GM13977 (cell line): Measurements from ENCODE around the gene MLLT3.

Source experiments
- DNase-seq: peaks from one replicate; pipeline ENCODE4 v3.0.0; 2012; ENCODE audit warnings: low spot score
- CTCF ChIP-seq: IDR thresholded peaks from 2 replicates; pipeline ENCODE4 v1.5.1; 2012; ENCODE audit warnings: mild to moderate bottlenecking, control low read depth; ENCODE audit not compliant: insufficient read depth; ENCODE audit errors: extremely low read depth, missing control alignments
- in situ Hi-C: fragments of 300-500 bp; cut with MboI; formaldehyde crosslinking; loops from one replicate; pipeline ENCODE4 v1.12.0; 2022; ENCODE audit warnings: low sequenced_read_pairs, low pct_unique_long_range_greater_than_20kb, mixed read lengths, inconsistent platforms; ENCODE audit not compliant: unreplicated experiment

MLLT3 gene

GRCh38 chr9:20603524-20604268, 18.6 kb downstream of the MLLT3 start:
- in situ Hi-C loops = no loop called here
- no peak for TF ChIP-seq CTCF
- no peak for DNase-seq

- in situ Hi-C loops = no loop called here
- DNase-seq = no peak
- no peak for TF ChIP-seq CTCF
Observed at GRCh38 chr9:20601292-20601691, 21.0 kb downstream of the MLLT3 start.

GRCh38 chr9:20599195-20599594, 23.1 kb downstream of the MLLT3 start:
- in situ Hi-C loops = no loop called here
- no peak for TF ChIP-seq CTCF
- DNase-seq = no peak

- TF ChIP-seq CTCF = no peak
- in situ Hi-C loops = no loop called here
- DNase-seq = no peak
Observed at GRCh38 chr9:20598367-20598766, 23.9 kb downstream of the MLLT3 start.

- DNase-seq = no peak
Observed at GRCh38 chr9:20597862-20598261, 24.4 kb downstream of the MLLT3 start.

GRCh38 chr9:20594608-20595007, 27.7 kb downstream of the MLLT3 start:
- DNase-seq = no peak
- TF ChIP-seq CTCF = no peak
- in situ Hi-C loops = no loop called here

More at GRCh38 chr9:20597862-20598261, 24.4 kb downstream of the MLLT3 start:
- in situ Hi-C loops = no loop called here
- TF ChIP-seq CTCF = no peak

- in situ Hi-C loops = no loop called here
- DNase-seq = no peak
- TF ChIP-seq CTCF = no peak
Observed at GRCh38 chr9:20593537-20593936, 28.8 kb downstream of the MLLT3 start.
